Measurements from ENCODE around the gene EPS8. TPM values are rescaled to one million over a fixed set of nuclear protein-coding genes. Genes with fewer than 3 reads are reported as not detected.

Gene EPS8
- total and polyA plus RNA-seq, 3 donors from 2014 or later: 40.0 to 81.8 (median 65.3) TPM

DNA sequence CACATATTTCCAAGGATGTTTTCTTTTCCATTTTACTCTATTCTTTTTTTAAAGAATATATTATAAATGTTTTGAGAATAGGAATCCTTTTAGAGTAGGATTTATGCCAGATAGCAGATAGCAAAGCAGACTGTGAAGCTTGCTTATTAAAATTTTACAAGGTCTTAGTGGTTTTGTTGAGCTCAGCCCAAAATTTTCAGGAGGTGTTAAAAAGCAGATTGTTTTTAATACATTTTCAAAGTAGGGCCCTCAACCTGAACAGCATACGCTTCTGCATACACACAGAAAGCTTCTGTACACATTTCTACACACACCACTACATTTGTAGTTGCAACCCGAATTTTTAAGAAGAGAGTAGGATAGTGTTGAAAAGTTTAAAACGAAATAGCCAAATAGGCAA lies 151.0 kb downstream of the EPS8 start:
- no peak overlapping the region for H3K4me3 ChIP-seq
- peaks cover 7% of the 10 kb centered on the region for H3K4me1 ChIP-seq
- H3K36me3 ChIP-seq (ENCODE audit: low read depth, missing control alignments): no peaks in the 10 kb centered on the region
- H3K27me3 ChIP-seq: no peaks in the 10 kb centered on the region
- peak overlapping the region in 1 of 2 donors; percentile 9 for H3K27ac ChIP-seq
- 63 to 70% methylated on average over 3 of the region's 3 CpGs for WGBS, 2 donors
- H3K9me3 ChIP-seq: no peaks in the 10 kb centered on the region
- no peak for TF ChIP-seq POLR2A (IDR thresholded peaks at IDR 0.05)
- TF ChIP-seq, protein P1, sequence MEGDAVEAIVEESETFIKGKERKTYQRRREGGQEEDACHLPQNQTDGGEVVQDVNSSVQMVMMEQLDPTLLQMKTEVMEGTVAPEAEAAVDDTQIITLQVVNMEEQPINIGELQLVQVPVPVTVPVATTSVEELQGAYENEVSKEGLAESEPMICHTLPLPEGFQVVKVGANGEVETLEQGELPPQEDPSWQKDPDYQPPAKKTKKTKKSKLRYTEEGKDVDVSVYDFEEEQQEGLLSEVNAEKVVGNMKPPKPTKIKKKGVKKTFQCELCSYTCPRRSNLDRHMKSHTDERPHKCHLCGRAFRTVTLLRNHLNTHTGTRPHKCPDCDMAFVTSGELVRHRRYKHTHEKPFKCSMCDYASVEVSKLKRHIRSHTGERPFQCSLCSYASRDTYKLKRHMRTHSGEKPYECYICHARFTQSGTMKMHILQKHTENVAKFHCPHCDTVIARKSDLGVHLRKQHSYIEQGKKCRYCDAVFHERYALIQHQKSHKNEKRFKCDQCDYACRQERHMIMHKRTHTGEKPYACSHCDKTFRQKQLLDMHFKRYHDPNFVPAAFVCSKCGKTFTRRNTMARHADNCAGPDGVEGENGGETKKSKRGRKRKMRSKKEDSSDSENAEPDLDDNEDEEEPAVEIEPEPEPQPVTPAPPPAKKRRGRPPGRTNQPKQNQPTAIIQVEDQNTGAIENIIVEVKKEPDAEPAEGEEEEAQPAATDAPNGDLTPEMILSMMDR (IDR thresholded peaks at IDR 0.05): no peak
- intact Hi-C loops (cut with DNase I; ENCODE audit: low total_unique reads): no loop called here
- DNase-seq: no peak

DNA sequence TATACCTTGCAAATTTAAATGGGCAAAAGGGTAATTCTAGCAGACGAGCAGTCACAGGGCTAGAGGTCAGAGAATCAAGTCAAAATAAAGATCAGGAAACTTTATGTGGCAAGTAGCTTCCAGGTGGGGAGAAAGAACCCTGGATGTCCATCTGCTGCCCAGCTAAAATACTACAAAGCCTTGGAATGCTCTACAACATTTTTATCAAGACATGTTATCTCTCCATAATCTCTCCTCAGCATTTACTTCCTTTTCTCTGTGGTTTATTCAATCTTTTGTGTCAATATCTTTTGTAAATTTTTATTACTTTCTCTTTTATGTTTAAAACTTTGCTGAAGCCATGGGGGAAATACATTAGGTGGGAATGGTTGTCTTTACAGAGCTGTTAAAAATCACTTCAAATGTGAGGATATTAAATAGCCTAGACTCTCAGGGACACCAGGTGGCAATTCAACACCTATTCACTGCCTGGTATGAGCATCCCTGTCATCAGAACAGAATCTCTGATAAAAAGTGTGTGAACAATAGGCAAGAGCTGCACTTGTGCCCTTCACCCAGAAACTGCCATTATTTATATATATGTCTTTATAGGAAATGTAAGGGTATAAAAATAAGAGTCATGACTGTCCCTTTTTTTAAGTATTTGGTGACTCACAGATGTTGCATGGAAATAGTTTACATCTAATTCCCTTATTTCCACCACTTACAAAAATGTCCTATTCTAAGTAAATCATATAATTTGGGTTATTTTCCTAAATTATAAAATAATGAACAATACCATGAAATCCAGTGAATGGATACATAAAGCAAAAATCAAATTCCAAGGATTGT lies 152.9 kb downstream of the EPS8 start:
- TF ChIP-seq, protein P1 (IDR thresholded peaks at IDR 0.05): no peak
- TF ChIP-seq POLR2A (IDR thresholded peaks at IDR 0.05): no peak
- DNase-seq: no peak
- H3K9me3 ChIP-seq: no peaks in the 10 kb centered on the region
- intact Hi-C loops (cut with DNase I; ENCODE audit: low total_unique reads): no loop called here
- H3K4me3 ChIP-seq: no peak overlapping the region
- no peaks in the 10 kb centered on the region for H3K27me3 ChIP-seq
- no peak overlapping the region for H3K27ac ChIP-seq
- WGBS, 2 donors: 91 to 96% methylated on average over 1 of the region's 1 CpG
- peaks cover 7% of the 10 kb centered on the region for H3K4me1 ChIP-seq
- no peaks in the 10 kb centered on the region for H3K36me3 ChIP-seq (ENCODE audit: low read depth, missing control alignments)

DNA sequence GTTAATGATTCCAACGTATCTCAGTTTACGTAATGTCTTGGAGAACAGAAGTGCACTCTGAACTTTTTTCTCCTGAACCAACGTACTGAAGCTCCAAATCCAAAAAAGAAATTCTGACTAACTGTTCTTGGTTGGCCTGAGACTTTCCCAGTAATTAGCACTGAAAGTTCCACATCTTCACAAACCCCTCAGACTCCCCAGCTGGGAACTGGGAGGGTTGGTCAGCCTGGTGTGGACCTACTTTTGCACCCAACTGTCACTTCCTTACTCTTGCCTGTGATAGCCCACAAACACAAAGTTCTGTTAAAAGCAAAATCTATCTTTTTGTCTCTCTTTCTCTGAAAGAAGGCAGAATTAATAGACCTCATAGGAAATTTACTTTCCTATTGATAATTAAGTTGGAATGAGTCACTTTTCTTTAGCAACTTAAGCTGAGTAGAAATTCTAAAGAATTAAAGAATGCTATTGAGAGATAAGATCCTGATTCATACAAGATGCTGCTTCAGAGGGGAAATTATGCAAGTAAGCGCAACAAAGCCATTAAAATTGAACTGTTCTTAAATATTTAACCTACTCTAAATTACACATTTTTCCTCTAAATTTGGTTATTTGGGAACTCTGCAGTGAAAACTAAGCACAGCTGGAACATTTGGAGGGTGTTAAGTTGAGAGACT lies 155.0 kb downstream of the EPS8 start:
- TF ChIP-seq POLR2A (IDR thresholded peaks at IDR 0.05): no peak
- TF ChIP-seq, protein P1 (IDR thresholded peaks at IDR 0.05): no peak
- peaks cover 17% of the 10 kb centered on the region for H3K4me1 ChIP-seq
- no peaks in the 10 kb centered on the region for H3K9me3 ChIP-seq
- H3K27ac ChIP-seq: peak overlapping the region; percentile 23 to 95
- no peaks in the 10 kb centered on the region for H3K27me3 ChIP-seq
- H3K36me3 ChIP-seq (ENCODE audit: low read depth, missing control alignments): no peaks in the 10 kb centered on the region
- no peak overlapping the region for H3K4me3 ChIP-seq
- 62 to 64% methylated on average over 4 of the region's 4 CpGs for WGBS, 2 donors
- no peak for DNase-seq
- intact Hi-C loops (cut with DNase I; ENCODE audit: low total_unique reads): no loop called here

DNA sequence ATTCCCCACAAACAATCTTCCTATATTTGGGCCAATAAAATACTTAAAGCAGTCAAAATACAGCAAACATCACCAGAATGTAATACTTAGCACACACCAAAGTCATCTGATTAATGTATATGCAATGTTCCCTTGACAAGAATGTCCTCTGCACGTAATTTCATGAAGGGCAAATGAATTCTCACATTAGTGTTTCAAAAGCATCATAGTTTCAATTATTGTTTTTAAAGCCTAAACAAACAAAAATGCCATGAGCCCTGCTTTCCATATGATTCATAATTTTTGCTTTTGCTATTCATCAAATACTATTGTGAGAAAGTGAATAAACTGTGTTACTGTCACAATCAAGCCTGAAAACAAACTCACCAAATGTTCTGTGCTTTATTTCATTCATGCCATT lies 156.0 kb downstream of the EPS8 start:
- intact Hi-C loops (cut with DNase I; ENCODE audit: low total_unique reads): no loop called here
- Histone ChIP-seq H3K4me1 (peaks cover 27% of the 10 kb centered on the region), H3K4me3 (no peak overlapping the region), H3K36me3 (ENCODE audit: low read depth, missing control alignments) (no peaks in the 10 kb centered on the region), H3K27me3 (no peaks in the 10 kb centered on the region), H3K27ac (peak overlapping the region in 1 of 2 donors; percentile 95), H3K9me3 (no peaks in the 10 kb centered on the region)
- TF ChIP-seq POLR2A (IDR thresholded peaks at IDR 0.05): no peak
- TF ChIP-seq, protein P1 (IDR thresholded peaks at IDR 0.05): no peak
- no peak for DNase-seq
- 93 to 95% methylated on average over 1 of the region's 1 CpG for WGBS, 2 donors
